ENCODE data around the gene MXRA7. TPM values are rescaled to one million over a fixed set of nuclear protein-coding genes. Genes with fewer than 3 reads are reported as not detected.

Gene MXRA7
- total and polyA plus RNA-seq, 2 donors (not counting 1 experiment from before 2014, with no cell fraction given), result 5.5 to 16.1 TPM

DNA sequence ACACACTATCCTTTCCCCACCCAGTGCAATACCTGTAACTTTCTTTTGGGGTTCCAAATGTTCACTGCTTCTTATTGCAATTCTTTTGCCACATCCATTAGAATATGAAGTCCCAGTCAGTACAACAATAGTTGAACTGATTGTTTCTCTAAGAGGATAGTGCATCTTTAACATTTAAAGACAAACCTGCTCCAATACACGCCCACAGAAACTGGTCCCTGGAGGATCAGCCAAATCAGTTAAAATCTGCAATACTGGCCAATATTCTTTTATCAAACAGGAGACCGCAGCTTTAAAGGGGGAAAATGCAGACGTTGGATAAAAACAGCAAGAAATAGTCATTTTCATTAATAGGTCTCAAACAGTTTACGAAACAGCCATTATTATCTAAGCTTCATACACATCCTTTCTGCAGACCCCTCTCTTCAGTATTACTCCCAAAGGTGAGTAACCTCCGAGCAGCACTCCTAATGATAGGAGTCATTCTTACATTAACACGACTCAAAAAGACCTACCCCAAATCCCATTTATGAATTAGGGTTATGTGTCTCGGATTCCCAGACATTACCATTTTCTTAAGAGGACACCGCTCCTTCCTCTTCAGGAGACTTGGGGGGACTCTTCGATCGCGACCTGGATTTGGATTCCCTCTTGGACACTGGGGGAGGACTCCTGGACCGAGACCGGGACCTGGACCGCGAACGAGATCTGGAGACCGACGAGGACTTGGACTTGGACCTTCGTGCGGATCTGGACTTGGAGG lies 25.0 kb upstream of the MXRA7 start:
- no peak for ATAC-seq (ENCODE audit: low read depth)
- 1% methylated on average over 16 of the region's 20 CpGs for whole genome bisulfite sequencing (ENCODE audit: insufficient coverage)

More for the DNA sequence above, 25.0 kb upstream of the MXRA7 start:
- peaks cover 62% of the 10 kb centered on the region for H3K4me1 Mint-ChIP-seq
- POLR2A ChIA-PET, result interaction anchor here (0.5 to 5.6 kb wide), 5 partner anchors 9 to 1944 kb away, joined by 3 to 75 read pairs (median 4); partner anchors contain the start of genes JMJD6 and METTL23
- no peaks in the 10 kb centered on the region for H3K9me3 Mint-ChIP-seq (ENCODE audit: insufficient read depth)
- Histone ChIP-seq H3K4me1 (ENCODE audit: control insufficient read depth in 2 of 2, insufficient read depth in 2 of 2, low read length in 2 of 2) (peaks cover 42 to 43% of the 10 kb centered on the region in 2 donors), H3K79me2 (ENCODE audit: control insufficient read depth, insufficient read depth, low read length) (peaks cover 77% of the 10 kb centered on the region), H3K4me3 (ENCODE audit: control extremely low read depth in 1 of 5, extremely low read depth in 1 of 5, insufficient read depth in 1 of 5, low read depth in 2 of 5, low read length in 4 of 5) (peak overlapping the region; percentile 93 to 99 (median 97)), H3K9me3 (ENCODE audit: control extremely low read depth in 1 of 3, control insufficient read depth in 2 of 3, insufficient read depth in 1 of 3, low read length in 2 of 3) (no peaks in the 10 kb centered on the region), H3K27ac (ENCODE audit: low read length in 2 of 2) (peak overlapping the region; percentile 70 to 97), H4K20me1 (ENCODE audit: control insufficient read depth, insufficient read depth, low read length, poor library complexity, severe bottlenecking) (peaks cover 9% of the 10 kb centered on the region), H3K4me2 (replicated peaks; ENCODE audit: low read depth, low read length, poor library complexity, severe bottlenecking) (peak overlapping the region; percentile 92), H3K36me3 (replicated peaks in 1 of 2; ENCODE audit: control extremely low read depth in 1 of 2, control insufficient read depth in 1 of 2, extremely low read depth in 1 of 2, insufficient read depth in 2 of 2, low read length in 1 of 2) (peaks cover 0 to 48% of the 10 kb centered on the region in 2 experiments), H3K9ac (ENCODE audit: low read length) (peak overlapping the region; percentile 87), H3K27me3 (replicated peaks in 1 of 4; ENCODE audit: control extremely low read depth in 1 of 4, control insufficient read depth in 3 of 4, insufficient read depth in 4 of 4, low read length in 3 of 4) (no peaks in the 10 kb centered on the region), H2AFZ (ENCODE audit: insufficient read depth, low read depth, low read length, poor library complexity, severe bottlenecking) (peak overlapping the region; percentile 12)
- no peak for DNase-seq
- intact Hi-C loops (cut with micrococcal nuclease), result loop anchor here (5.0 kb wide), 3 partner anchors 407 to 1222 kb away; partner anchors contain the start of genes CASKIN2, SEC14L1, TNRC6C and TSEN54
- no peaks in the 10 kb centered on the region for H3K27me3 Mint-ChIP-seq
- peak overlapping the region; percentile 95 for H3K4me3 Mint-ChIP-seq
- H3K27ac Mint-ChIP-seq, result peak overlapping the region; percentile 89
- CTCF ChIA-PET, result interaction anchor here (0.8 to 4.3 kb wide), 3 partner anchors 9 to 19 kb away, joined by 3 to 29 read pairs (median 5); partner anchors contain the start of genes JMJD6 and METTL23
- TF ChIP-seq, protein P1, sequence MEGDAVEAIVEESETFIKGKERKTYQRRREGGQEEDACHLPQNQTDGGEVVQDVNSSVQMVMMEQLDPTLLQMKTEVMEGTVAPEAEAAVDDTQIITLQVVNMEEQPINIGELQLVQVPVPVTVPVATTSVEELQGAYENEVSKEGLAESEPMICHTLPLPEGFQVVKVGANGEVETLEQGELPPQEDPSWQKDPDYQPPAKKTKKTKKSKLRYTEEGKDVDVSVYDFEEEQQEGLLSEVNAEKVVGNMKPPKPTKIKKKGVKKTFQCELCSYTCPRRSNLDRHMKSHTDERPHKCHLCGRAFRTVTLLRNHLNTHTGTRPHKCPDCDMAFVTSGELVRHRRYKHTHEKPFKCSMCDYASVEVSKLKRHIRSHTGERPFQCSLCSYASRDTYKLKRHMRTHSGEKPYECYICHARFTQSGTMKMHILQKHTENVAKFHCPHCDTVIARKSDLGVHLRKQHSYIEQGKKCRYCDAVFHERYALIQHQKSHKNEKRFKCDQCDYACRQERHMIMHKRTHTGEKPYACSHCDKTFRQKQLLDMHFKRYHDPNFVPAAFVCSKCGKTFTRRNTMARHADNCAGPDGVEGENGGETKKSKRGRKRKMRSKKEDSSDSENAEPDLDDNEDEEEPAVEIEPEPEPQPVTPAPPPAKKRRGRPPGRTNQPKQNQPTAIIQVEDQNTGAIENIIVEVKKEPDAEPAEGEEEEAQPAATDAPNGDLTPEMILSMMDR (IDR thresholded peaks at IDR 0.05), result no peak
- TF ChIP-seq EZH2 (IDR thresholded peaks at IDR 0.05; ENCODE audit: borderline replicate concordance, insufficient read depth, low read depth, low read length, poor library complexity, severe bottlenecking), result no peak

All from B cell (primary cell).